ENCODE results near the gene KLRC3.
"Not testable (repeated sequence)": the region's sequence is repeated elsewhere in the genome, so short reads cannot be mapped to it uniquely, and the experiment has no call there.

KLRC3 gene

GRCh38 chr12:10393291-10393690 is 27.1 kb downstream of the KLRC3 start:
- H2AFZ ChIP-seq (ENCODE audit: low read length), result no peak overlapping the region
- H3K27me3 ChIP-seq (ENCODE audit: insufficient read depth, low read length, poor library complexity, severe bottlenecking), result no peaks in the 10 kb centered on the region
- no peaks in the 10 kb centered on the region for H3K9me3 ChIP-seq (ENCODE audit: insufficient read depth, low read depth, low read length)
- no peaks in the 10 kb centered on the region for H3K36me3 ChIP-seq (ENCODE audit: insufficient read depth, low read length)
- H3K79me2 ChIP-seq (ENCODE audit: insufficient read depth, low read length), result no peaks in the 10 kb centered on the region
- H3K4me1 ChIP-seq (ENCODE audit: insufficient read depth, low read length, poor library complexity, severe bottlenecking), result peaks cover 59% of the 10 kb centered on the region
- H3K4me3 ChIP-seq (ENCODE audit: low read length, poor library complexity, severe bottlenecking), result no peak overlapping the region
- H3F3A ChIP-seq (ENCODE audit: low read depth), result no peaks in the 10 kb centered on the region
- peak overlapping the region; percentile 39 for H3K9ac ChIP-seq (ENCODE audit: low read depth, low read length, poor library complexity, severe bottlenecking)
- TF ChIP-seq EZH2phosphoT487 (IDR thresholded peaks at IDR 0.05; ENCODE audit: borderline replicate concordance) (no peak), CTCF (conservative IDR thresholded peaks at IDR 0.05; ENCODE audit: low read length) (no peak)
- H4K20me1 ChIP-seq (ENCODE audit: insufficient read depth, low read length, poor library complexity, severe bottlenecking), result no peaks in the 10 kb centered on the region
- H3K9me2 ChIP-seq (replicated peaks; ENCODE audit: low read depth, low read length), result no peaks in the 10 kb centered on the region
- peak overlapping the region; percentile 93 for H3K4me2 ChIP-seq (ENCODE audit: low read depth, low read length, poor library complexity, severe bottlenecking)

GRCh38 chr12:10392394-10392930 is 27.9 kb downstream of the KLRC3 start:
- Histone ChIP-seq H3K36me3 (ENCODE audit: insufficient read depth, low read length) (no peaks in the 10 kb centered on the region), H3K79me2 (ENCODE audit: insufficient read depth, low read length) (no peaks in the 10 kb centered on the region), H2AFZ (ENCODE audit: low read length) (no peak overlapping the region), H3K4me3 (ENCODE audit: low read length, poor library complexity, severe bottlenecking) (peak overlapping the region; percentile 65), H3K27me3 (ENCODE audit: insufficient read depth, low read length, poor library complexity, severe bottlenecking) (no peaks in the 10 kb centered on the region), H3K9me3 (ENCODE audit: insufficient read depth, low read depth, low read length) (no peaks in the 10 kb centered on the region), H4K20me1 (ENCODE audit: insufficient read depth, low read length, poor library complexity, severe bottlenecking) (no peaks in the 10 kb centered on the region), H3K4me1 (ENCODE audit: insufficient read depth, low read length, poor library complexity, severe bottlenecking) (peaks cover 52% of the 10 kb centered on the region), H3K4me2 (ENCODE audit: low read depth, low read length, poor library complexity, severe bottlenecking) (peak overlapping the region; percentile 93), H3K9me2 (replicated peaks; ENCODE audit: low read depth, low read length) (no peaks in the 10 kb centered on the region), H3F3A (ENCODE audit: low read depth) (no peaks in the 10 kb centered on the region), H3K9ac (ENCODE audit: low read depth, low read length, poor library complexity, severe bottlenecking) (peak overlapping the region; percentile 72)
- TF ChIP-seq EZH2phosphoT487 (IDR thresholded peaks at IDR 0.05; ENCODE audit: borderline replicate concordance) (no peak), CTCF (conservative IDR thresholded peaks at IDR 0.05; ENCODE audit: low read length) (no peak)

- not testable (repeated sequence) for H4K20me1 ChIP-seq (ENCODE audit: insufficient read depth, low read length, poor library complexity, severe bottlenecking); H2AFZ ChIP-seq (ENCODE audit: low read length); H3K4me3 ChIP-seq (ENCODE audit: low read length, poor library complexity, severe bottlenecking); H3K79me2 ChIP-seq (ENCODE audit: insufficient read depth, low read length); H3K27me3 ChIP-seq (ENCODE audit: insufficient read depth, low read length, poor library complexity, severe bottlenecking); H3K4me2 ChIP-seq (ENCODE audit: low read depth, low read length, poor library complexity, severe bottlenecking); H3K9ac ChIP-seq (ENCODE audit: low read depth, low read length, poor library complexity, severe bottlenecking); H3F3A ChIP-seq (ENCODE audit: low read depth); H3K9me3 ChIP-seq (ENCODE audit: insufficient read depth, low read depth, low read length); H3K36me3 ChIP-seq (ENCODE audit: insufficient read depth, low read length); H3K9me2 ChIP-seq (replicated peaks; ENCODE audit: low read depth, low read length)
- peaks cover 46% of the 10 kb centered on the region for H3K4me1 ChIP-seq (ENCODE audit: insufficient read depth, low read length, poor library complexity, severe bottlenecking)
These were observed 29.4 kb downstream of the KLRC3 start for GRCh38 chr12:10390991-10391390.

GRCh38 chr12:10389904-10390303 is 30.5 kb downstream of the KLRC3 start, which contains the start of gene KLRK1:
KLRK1 (minus strand) TSS chr12:10390041; CDS start chr12:10388810, 1,231 bp downstream.
- no peaks in the 10 kb centered on the region for H3F3A ChIP-seq (ENCODE audit: low read depth)
- peak within 1 kb of the TSS; percentile 29 for H3K9ac ChIP-seq (ENCODE audit: low read depth, low read length, poor library complexity, severe bottlenecking)
- peaks cover 36% of the 10 kb centered on the region for H3K4me1 ChIP-seq (ENCODE audit: insufficient read depth, low read length, poor library complexity, severe bottlenecking)
- no peaks in the 10 kb centered on the region for H3K79me2 ChIP-seq (ENCODE audit: insufficient read depth, low read length)
- H4K20me1 ChIP-seq (ENCODE audit: insufficient read depth, low read length, poor library complexity, severe bottlenecking), result no peaks in the 10 kb centered on the region
- H3K9me2 ChIP-seq (replicated peaks; ENCODE audit: low read depth, low read length), result no peaks in the 10 kb centered on the region
- no peaks in the 10 kb centered on the region for H3K9me3 ChIP-seq (ENCODE audit: insufficient read depth, low read depth, low read length)
- no peak within 1 kb of the TSS for H2AFZ ChIP-seq (ENCODE audit: low read length)
- no peaks in the 10 kb centered on the region for H3K36me3 ChIP-seq (ENCODE audit: insufficient read depth, low read length)
- peak within 1 kb of the TSS; percentile 16 for H3K4me3 ChIP-seq (ENCODE audit: low read length, poor library complexity, severe bottlenecking)
- H3K4me2 ChIP-seq (ENCODE audit: low read depth, low read length, poor library complexity, severe bottlenecking), result peak within 1 kb of the TSS; percentile 52
- H3K27me3 ChIP-seq (ENCODE audit: insufficient read depth, low read length, poor library complexity, severe bottlenecking), result no peaks in the 10 kb centered on the region
- TF ChIP-seq EZH2phosphoT487 (IDR thresholded peaks at IDR 0.05; ENCODE audit: borderline replicate concordance) (no peak), CTCF (conservative IDR thresholded peaks at IDR 0.05; ENCODE audit: low read length) (no peak)

Data from Loucy (cell line).